ENCODE results near the gene TNS1. TPM values are rescaled to one million over a fixed set of nuclear protein-coding genes. Genes with fewer than 3 reads are reported as not detected.

The TNS1 gene
- total and polyA plus RNA-seq, 10 of the 15 experiments (the other 5 are each of a cell fraction or from before 2014, with no cell fraction given): 0.05 to 0.44 TPM; not detected in 8

DNA sequence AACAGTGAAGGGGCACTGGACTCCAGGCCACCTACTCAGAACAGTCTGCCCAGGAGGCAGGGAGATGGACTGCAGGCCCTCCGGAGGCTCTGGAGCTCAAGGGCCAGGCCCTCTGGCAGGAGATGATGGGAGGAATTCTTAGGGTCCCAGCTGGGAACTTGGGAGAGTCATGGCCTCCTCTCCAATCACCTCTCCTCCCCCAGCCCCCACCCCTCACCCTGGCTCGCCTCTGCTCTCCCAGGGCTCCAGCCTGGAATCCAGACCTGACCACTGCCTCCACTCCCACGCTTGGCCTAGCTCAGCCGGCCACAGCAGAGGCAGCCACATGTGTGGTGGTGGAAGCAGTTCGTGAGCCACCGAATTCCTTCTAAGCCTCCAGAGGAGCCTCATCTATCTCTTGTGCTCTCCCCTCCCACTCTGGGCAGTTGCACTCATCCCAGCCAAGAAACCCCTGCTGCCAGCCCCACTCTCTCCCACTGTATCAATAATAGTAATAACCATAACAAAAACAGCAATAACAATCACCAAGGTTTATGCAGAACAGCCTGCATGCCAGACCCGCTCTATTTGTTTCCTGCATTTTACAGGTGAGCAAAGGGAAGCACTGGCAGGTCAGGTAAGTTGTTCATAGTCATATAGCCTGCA lies 67.4 kb downstream of the TNS1 start (continued):
- TF ChIP-seq, protein P1, sequence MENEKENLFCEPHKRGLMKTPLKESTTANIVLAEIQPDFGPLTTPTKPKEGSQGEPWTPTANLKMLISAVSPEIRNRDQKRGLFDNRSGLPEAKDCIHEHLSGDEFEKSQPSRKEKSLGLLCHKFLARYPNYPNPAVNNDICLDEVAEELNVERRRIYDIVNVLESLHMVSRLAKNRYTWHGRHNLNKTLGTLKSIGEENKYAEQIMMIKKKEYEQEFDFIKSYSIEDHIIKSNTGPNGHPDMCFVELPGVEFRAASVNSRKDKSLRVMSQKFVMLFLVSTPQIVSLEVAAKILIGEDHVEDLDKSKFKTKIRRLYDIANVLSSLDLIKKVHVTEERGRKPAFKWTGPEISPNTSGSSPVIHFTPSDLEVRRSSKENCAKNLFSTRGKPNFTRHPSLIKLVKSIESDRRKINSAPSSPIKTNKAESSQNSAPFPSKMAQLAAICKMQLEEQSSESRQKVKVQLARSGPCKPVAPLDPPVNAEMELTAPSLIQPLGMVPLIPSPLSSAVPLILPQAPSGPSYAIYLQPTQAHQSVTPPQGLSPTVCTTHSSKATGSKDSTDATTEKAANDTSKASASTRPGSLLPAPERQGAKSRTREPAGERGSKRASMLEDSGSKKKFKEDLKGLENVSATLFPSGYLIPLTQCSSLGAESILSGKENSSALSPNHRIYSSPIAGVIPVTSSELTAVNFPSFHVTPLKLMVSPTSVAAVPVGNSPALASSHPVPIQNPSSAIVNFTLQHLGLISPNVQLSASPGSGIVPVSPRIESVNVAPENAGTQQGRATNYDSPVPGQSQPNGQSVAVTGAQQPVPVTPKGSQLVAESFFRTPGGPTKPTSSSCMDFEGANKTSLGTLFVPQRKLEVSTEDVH (IDR thresholded peaks at IDR 0.05; ENCODE audit: low read depth, partially characterized antibody): no peak
- no peak for TF ChIP-seq ZZZ3 (IDR thresholded peaks at IDR 0.05; ENCODE audit: control insufficient read depth, insufficient read length, low read depth)

DNA sequence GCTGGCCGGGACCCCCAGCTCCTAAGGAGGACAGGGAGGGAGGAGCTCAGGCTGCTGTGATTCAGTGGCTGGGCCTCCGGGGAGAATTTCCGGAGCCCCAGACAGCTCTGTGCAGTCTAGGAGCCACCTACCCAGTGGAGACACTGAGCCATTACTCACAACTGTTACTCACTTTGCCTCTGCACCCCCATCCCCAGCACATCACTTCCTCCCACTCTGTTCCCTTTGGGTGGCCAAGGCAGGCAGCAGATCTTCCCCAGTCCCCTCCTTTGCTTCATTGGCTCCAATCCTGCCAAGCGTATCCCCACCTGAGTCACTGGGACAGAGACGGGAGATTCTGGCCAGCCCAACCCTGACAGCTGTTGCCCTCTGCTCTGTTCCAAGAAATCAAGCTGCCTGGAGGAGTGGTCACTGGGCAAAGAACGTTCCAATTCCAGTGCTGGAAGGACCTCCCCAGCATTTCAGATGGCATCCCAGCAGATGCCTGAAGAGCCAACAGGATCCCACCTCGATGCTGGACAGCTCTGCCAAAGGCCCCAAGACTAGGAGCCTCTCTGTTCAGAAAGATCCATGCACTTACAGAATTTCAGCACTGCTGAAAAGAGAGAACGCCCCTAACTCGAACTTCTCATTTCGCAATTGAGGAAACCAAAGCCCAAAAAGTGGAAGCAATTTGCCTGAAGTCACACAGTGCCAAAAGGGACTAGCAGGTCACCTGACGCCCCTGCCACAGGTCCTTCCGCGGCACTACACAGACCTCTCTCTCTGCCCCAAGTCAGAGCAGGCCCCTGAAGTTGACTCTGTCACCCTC lies 68.3 kb downstream of the TNS1 start:
- CTCF ChIA-PET: no interaction called here
- FAIRE-seq: no peak
- no TSS peak for BruUV-seq (replicated peaks)
- in situ Hi-C loops (cut with MboI) (no loop called here), intact Hi-C loops (cut with micrococcal nuclease; ENCODE audit: unreplicated experiment) (no loop called here)
- H3K4me1 ChIP-seq (ENCODE audit: control insufficient read depth, insufficient read depth, low read length): no peaks in the 10 kb centered on the region
- no peak for DNase-seq (ENCODE audit: low read depth, low spot score)
- no peaks in the 10 kb centered on the region for H3K36me3 ChIP-seq (ENCODE audit: control insufficient read depth in 2 of 2, insufficient read depth in 2 of 2, low read length in 1 of 2)
- H3K4me2 ChIP-seq (ENCODE audit: control insufficient read depth, insufficient read depth): no peak overlapping the region
- SMC1A ChIA-PET (ENCODE audit: uncharacterized antibody, unreplicated experiment): no interaction called here
- RAD21 ChIA-PET (ENCODE audit: unreplicated experiment): no interaction called here
- H3K27me3 ChIP-seq (replicated peaks in 1 of 2; ENCODE audit: control insufficient read depth in 2 of 2, insufficient read depth in 2 of 2, low read length in 1 of 2): peaks cover 0 to 2% of the 10 kb centered on the region in 2 experiments; a peak in 1 of 4 replicates
- no peak overlapping the region for H3K9ac ChIP-seq (ENCODE audit: control insufficient read depth, insufficient read depth, low read length)
- no peaks in the 10 kb centered on the region for H4K20me1 ChIP-seq (ENCODE audit: control insufficient read depth, insufficient read depth)
- no peaks in the 10 kb centered on the region for H3K9me3 ChIP-seq (replicated peaks; ENCODE audit: control insufficient read depth, insufficient read depth, low read length)
- no peak overlapping the region for H3K4me3 ChIP-seq
- no peaks in the 10 kb centered on the region for H3K79me2 ChIP-seq (ENCODE audit: control insufficient read depth, insufficient read depth, low read length)
- ATAC-seq: no peak
- H2AFZ ChIP-seq (ENCODE audit: control insufficient read depth, low read depth, low read length): no peak overlapping the region
- no peak overlapping the region for H3K27ac ChIP-seq (ENCODE audit: control insufficient read depth, insufficient read depth)
- POLR2A ChIA-PET: no interaction called here
- 13% methylated on average over 11 of the region's 13 CpGs for WGBS (ENCODE audit: insufficient coverage, insufficient replicate concordance, low lambda C conversion rate, missing lambda C conversion rate)
- TF ChIP-seq EP300 (IDR thresholded peaks at IDR 0.05; ENCODE audit: borderline replicate concordance in 1 of 2, control insufficient read depth in 1 of 2, low read depth in 2 of 2, low read length in 2 of 2) (no peak), LARP7 (IDR thresholded peaks at IDR 0.05) (no peak), NR2C2 (IDR thresholded peaks at IDR 0.05; ENCODE audit: borderline replicate concordance, control insufficient read depth, insufficient read length, low read depth) (no peak), RCOR1 (conservative IDR thresholded peaks at IDR 0.05; ENCODE audit: low read depth, low read length) (no peak), PML (IDR thresholded peaks at IDR 0.05; ENCODE audit: low read length) (no peak), BMI1 (IDR thresholded peaks at IDR 0.05; ENCODE audit: borderline replicate concordance) (no peak)
- TF ChIP-seq, protein P2, sequence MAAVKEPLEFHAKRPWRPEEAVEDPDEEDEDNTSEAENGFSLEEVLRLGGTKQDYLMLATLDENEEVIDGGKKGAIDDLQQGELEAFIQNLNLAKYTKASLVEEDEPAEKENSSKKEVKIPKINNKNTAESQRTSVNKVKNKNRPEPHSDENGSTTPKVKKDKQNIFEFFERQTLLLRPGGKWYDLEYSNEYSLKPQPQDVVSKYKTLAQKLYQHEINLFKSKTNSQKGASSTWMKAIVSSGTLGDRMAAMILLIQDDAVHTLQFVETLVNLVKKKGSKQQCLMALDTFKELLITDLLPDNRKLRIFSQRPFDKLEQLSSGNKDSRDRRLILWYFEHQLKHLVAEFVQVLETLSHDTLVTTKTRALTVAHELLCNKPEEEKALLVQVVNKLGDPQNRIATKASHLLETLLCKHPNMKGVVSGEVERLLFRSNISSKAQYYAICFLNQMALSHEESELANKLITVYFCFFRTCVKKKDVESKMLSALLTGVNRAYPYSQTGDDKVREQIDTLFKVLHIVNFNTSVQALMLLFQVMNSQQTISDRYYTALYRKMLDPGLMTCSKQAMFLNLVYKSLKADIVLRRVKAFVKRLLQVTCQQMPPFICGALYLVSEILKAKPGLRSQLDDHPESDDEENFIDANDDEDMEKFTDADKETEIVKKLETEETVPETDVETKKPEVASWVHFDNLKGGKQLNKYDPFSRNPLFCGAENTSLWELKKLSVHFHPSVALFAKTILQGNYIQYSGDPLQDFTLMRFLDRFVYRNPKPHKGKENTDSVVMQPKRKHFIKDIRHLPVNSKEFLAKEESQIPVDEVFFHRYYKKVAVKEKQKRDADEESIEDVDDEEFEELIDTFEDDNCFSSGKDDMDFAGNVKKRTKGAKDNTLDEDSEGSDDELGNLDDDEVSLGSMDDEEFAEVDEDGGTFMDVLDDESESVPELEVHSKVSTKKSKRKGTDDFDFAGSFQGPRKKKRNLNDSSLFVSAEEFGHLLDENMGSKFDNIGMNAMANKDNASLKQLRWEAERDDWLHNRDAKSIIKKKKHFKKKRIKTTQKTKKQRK (IDR thresholded peaks at IDR 0.05; ENCODE audit: low read depth, low read length): no peak
- TF ChIP-seq, protein P3, sequence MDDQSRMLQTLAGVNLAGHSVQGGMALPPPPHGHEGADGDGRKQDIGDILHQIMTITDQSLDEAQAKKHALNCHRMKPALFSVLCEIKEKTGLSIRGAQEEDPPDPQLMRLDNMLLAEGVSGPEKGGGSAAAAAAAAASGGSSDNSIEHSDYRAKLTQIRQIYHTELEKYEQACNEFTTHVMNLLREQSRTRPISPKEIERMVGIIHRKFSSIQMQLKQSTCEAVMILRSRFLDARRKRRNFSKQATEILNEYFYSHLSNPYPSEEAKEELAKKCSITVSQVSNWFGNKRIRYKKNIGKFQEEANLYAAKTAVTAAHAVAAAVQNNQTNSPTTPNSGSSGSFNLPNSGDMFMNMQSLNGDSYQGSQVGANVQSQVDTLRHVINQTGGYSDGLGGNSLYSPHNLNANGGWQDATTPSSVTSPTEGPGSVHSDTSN (IDR thresholded peaks at IDR 0.05; ENCODE audit: insufficient replicate concordance, low read depth, low read length): no peak
- TF ChIP-seq, protein P4, sequence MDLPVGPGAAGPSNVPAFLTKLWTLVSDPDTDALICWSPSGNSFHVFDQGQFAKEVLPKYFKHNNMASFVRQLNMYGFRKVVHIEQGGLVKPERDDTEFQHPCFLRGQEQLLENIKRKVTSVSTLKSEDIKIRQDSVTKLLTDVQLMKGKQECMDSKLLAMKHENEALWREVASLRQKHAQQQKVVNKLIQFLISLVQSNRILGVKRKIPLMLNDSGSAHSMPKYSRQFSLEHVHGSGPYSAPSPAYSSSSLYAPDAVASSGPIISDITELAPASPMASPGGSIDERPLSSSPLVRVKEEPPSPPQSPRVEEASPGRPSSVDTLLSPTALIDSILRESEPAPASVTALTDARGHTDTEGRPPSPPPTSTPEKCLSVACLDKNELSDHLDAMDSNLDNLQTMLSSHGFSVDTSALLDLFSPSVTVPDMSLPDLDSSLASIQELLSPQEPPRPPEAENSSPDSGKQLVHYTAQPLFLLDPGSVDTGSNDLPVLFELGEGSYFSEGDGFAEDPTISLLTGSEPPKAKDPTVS (IDR thresholded peaks at IDR 0.05; ENCODE audit: low read depth, low read length): no peak
